Heart right ventricle (tissue), 16 donors: ENCODE measurements around the gene SLC39A6. TPM values are rescaled to one million over a fixed set of nuclear protein-coding genes. Genes with fewer than 3 reads are reported as not detected.

Source experiments
- ATAC-seq, 8 donors: fragments of 200-7000 bp; cut with Tn5 transposase; one replicate each; pipeline ENCODE4 v1.9.1; 2020; ENCODE audit warnings: mild to moderate bottlenecking in 8 of 8, moderate library complexity in 8 of 8, moderate number of reproducible peaks in 1 of 8
- DNase-seq, 2 donors: peaks; one replicate each; pipeline ENCODE4 v3.0.0-alpha.2; 2020
- H3K27ac ChIP-seq, 10 donors: fragments of 200-600 bp; sonication (generic) in 2 of 10; one replicate each; pipeline versions ENCODE4 v1.5.0 to v1.8.0; 2020 to 2022; ENCODE audit warnings: mild to moderate bottlenecking in 3 of 10
- H3K27me3 ChIP-seq, 7 donors: fragments of 200-600 bp; one replicate each; pipeline ENCODE4 v1.8.0; 2021 to 2022; ENCODE audit warnings: mild to moderate bottlenecking in 2 of 7
- H3K36me3 ChIP-seq, 9 donors: fragments of 200-600 bp; sonication (generic) in 1 of 9; one replicate each; pipeline versions ENCODE4 v1.5.0 to v1.8.0; 2020 to 2022; ENCODE audit warnings: mild to moderate bottlenecking in 2 of 9
- H3K4me1 ChIP-seq, 9 donors: fragments of 200-600 bp; sonication (generic) in 1 of 9; one replicate each; pipeline versions ENCODE4 v1.5.0 to v1.8.0; 2020 to 2022; ENCODE audit warnings: mild to moderate bottlenecking in 4 of 9
- H3K4me3 ChIP-seq, 10 donors: fragments of 200-600 bp; sonication (generic) in 2 of 10; one replicate each; pipeline versions ENCODE4 v1.5.0 to v1.8.0; 2020 to 2022; ENCODE audit warnings: mild to moderate bottlenecking in 7 of 10, moderate library complexity in 2 of 10
- H3K9me3 ChIP-seq, 11 donors: fragments of 200-600 bp in 10 of 11; sonication (generic) in 2 of 11; one replicate each; pipeline versions ENCODE4 v1.5.0 to v1.8.0; 2013 to 2022; ENCODE audit warnings: mild to moderate bottlenecking in 2 of 11, control low read depth in 1 of 11, moderate library complexity in 1 of 11
- CTCF ChIP-seq, 9 donors: fragments of 200-600 bp; sonication (generic) in 2 of 9; IDR thresholded peaks; one replicate each; pipeline versions ENCODE4 v1.5.0 to v1.8.0; 2021 to 2022; ENCODE audit warnings: antibody characterized with exemption in 9 of 9, mild to moderate bottlenecking in 5 of 9, moderate library complexity in 1 of 9
- WGBS, 2 donors: extraction: QIAGEN DNeasy Blood & Tissue Kit; methylation state at CpG; one replicate each; pipeline ENCODE4 v1.1.7; 2013; ENCODE audit warnings: inconsistent platforms in 1 of 2; 5-methylcytosine and 5-hydroxymethylcytosine counted together
- intact Hi-C, 10 donors: fragments of 100-400 bp; cut with DNase I; formaldehyde crosslinking; loops; one replicate each; pipeline versions ENCODE4 v1.11.1 to v1.14.2; 2022
- polyA plus RNA-seq, 2 donors: library from polyadenylated mRNA; stranded (reverse); fragments of 200-250 nt; gene quantifications; one replicate each; pipeline ENCODE4 v1.2.3, GENCODE V29; 2013
- total RNA-seq, 10 donors: library from RNA; stranded (reverse); fragmentation: NEBNext Ultra II Directional in 3 of 10; extraction: Animal tissue kit (Norgen Biotek cat#: 25700) in 3 of 10; gene quantifications; one replicate each; pipeline versions ENCODE4 v1.2.1 to v1.2.4, GENCODE V29; 2021 to 2023
- donor health status: Arrhythmogenic right ventricular cardiomyopathy.
- donor health status: ischemic (EF 13 %, LVEDD 7.1; RV severe dilation, severe dysfunction).
- donor health status: healthy with polysubstance abuse.
- donor health status: DM: no; HTN: yes; CAD: no.
- donor health status: DM: no; HTN: no; CAD: no.
- donor health status: ischemic (EF 25% LVEDD 6.9; RV normal size, moderate dysfunction).
- donor health status: ischemic (EF 25% LVEDD 5.7; RV mildly dilated, moderate dysfunction).
- donor health status: healthy.
- donor health status: DM: yes; HTN: yes; CAD: no.
- donor health status: Ischemic cardiomyopathy.
- donor health status: ischemic (EF 35%, LVEDD 5.7; RV mildly dilated, moderate dysfunction).
- donor health status: nonischemic (EF 11% LVEDD 7.7; RV severe dilation, severe dysfunction).
- donor health status: DM: yes; HTN: yes; CAD: no.
- donor health status: PGD.
- donor health status: ischemic (EF 29% LVEDD 5.4; RV normal size, mild dysfunction).
- donor health status: nonischemic (EF 23%, LVEDD 6.1; RV moderate dilation, normal function).

The SLC39A6 gene
- total and polyA plus RNA-seq, 12 donors, result 3.5 to 18.4 (median 12.7) TPM

- intact Hi-C loops, result no loop called here
- no peak for TF ChIP-seq CTCF (IDR thresholded peaks at IDR 0.05)
- H3K27ac ChIP-seq, result peak overlapping the region in 1 of 10 donors; percentile 45
- ATAC-seq (no peak), DNase-seq (no peak)
- peaks cover 0 to 8% (median 0%) of the 10 kb centered on the region in 9 donors for H3K4me1 ChIP-seq
- WGBS, 2 donors, result 65 to 76% methylated on average over 2 of the region's 2 CpGs
- H3K9me3 ChIP-seq, result no peaks in the 10 kb centered on the region
- no peaks in the 10 kb centered on the region for H3K27me3 ChIP-seq
- no peak overlapping the region for H3K4me3 ChIP-seq
- peaks cover 0 to 100% (median 31%) of the 10 kb centered on the region in 9 donors for H3K36me3 ChIP-seq
Measured at GRCh38 chr18:36153771-36154170, 24.6 kb upstream of the SLC39A6 start.

GRCh38 chr18:36153203-36153602 lies 24.1 kb upstream of the SLC39A6 start:
- ATAC-seq (peak in 1 of 8 donors; percentile 14), DNase-seq (no peak)
- Histone ChIP-seq H3K4me3 (no peak overlapping the region), H3K27ac (peak overlapping the region in 1 of 10 donors; percentile 45), H3K4me1 (peaks cover 0 to 6% (median 0%) of the 10 kb centered on the region in 9 donors), H3K36me3 (peaks cover 0 to 100% (median 37%) of the 10 kb centered on the region in 9 donors), H3K27me3 (no peaks in the 10 kb centered on the region), H3K9me3 (no peaks in the 10 kb centered on the region)
- TF ChIP-seq CTCF (IDR thresholded peaks at IDR 0.05), result no peak
- intact Hi-C loops, result no loop called here
- 77% methylated on average over 4 of the region's 4 CpGs for WGBS, 2 donors

- Histone ChIP-seq H3K4me3 (no peak overlapping the region), H3K9me3 (no peaks in the 10 kb centered on the region), H3K27ac (peak overlapping the region in 1 of 10 donors; percentile 21), H3K27me3 (no peaks in the 10 kb centered on the region), H3K4me1 (peaks cover 0 to 1% (median 0%) of the 10 kb centered on the region in 9 donors), H3K36me3 (peaks cover 0 to 100% (median 41%) of the 10 kb centered on the region in 9 donors)
- WGBS, 2 donors, result 95 to 100% methylated on average over 1 of the region's 1 CpG
- intact Hi-C loops, result no loop called here
- no peak for DNase-seq
- ATAC-seq, result no peak
- no peak for TF ChIP-seq CTCF (IDR thresholded peaks at IDR 0.05)
Measured at GRCh38 chr18:36152781-36153180, 23.6 kb upstream of the SLC39A6 start.

GRCh38 chr18:36149514-36150289 lies 20.6 kb upstream of the SLC39A6 start:
- Histone ChIP-seq H3K9me3 (no peaks in the 10 kb centered on the region), H3K27me3 (no peaks in the 10 kb centered on the region), H3K36me3 (peaks cover 0 to 100% (median 62%) of the 10 kb centered on the region in 9 donors), H3K27ac (no peak overlapping the region), H3K4me3 (no peak overlapping the region), H3K4me1 (no peaks in the 10 kb centered on the region)
- no peak for TF ChIP-seq CTCF (IDR thresholded peaks at IDR 0.05)
- DNase-seq (no peak), ATAC-seq (no peak)
- intact Hi-C loops, result no loop called here
- WGBS, 2 donors, result 92 to 93% methylated on average over 5 of the region's 5 CpGs
